ENCODE data around the gene SMARCD1.
A peak's percentile ranks its signal among the peaks of the same experiment; 100 is the strongest.

SMARCD1 gene

DNA sequence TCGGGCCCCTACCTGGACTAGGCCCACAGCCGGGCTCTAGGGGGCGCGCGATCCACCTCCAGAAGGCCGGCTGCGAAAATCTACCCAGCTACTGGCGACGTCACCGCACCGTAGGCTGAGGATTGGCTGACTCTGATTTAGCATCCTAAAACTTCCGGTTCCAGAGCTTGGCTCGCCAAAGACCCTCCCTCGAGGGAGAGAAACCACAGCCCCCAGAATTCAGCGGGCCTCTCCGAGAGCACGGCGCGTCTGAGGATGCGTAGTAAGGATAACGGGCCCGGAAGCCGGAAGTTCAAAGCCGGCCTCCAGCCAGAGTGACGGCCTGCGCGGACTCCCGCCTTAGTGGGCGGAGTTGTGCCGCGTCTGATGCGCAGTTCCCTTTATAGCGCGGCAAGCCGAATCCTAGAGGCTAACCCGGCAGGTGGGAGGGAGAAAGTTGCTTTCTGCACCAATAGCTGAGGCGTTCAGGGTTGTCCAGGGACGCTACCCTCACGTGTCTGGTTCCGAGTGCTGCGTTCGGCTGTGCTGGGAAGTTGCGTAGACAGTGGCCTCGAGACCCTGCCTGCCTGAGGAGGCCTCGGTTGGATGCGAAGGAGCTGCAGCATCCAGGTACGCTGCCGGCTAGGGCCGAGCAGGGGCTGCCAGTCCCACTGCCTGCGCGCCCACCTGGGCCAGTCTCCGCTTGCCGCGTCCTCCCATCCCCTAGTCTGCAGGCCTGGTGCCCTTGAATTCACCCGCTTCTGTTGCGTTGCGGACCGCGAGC lies 26.7 kb downstream of the SMARCD1 start, which contains the start of gene COX14:
Gene COX14, plus strand, starts transcription at position 544 of the 763 bp plus-strand sequence. CDS start 7,808 bp downstream, outside the sequence.
- Histone ChIP-seq H3K36me3 (ENCODE audit: insufficient read depth, insufficient read length, low read length) (peaks cover 12% of the 10 kb centered on the region), H3K9ac (ENCODE audit: insufficient read length, low read depth) (peak within 1 kb of the TSS; percentile 93), H3K4me3 (ENCODE audit: insufficient read length, low read depth) (peak within 1 kb of the TSS; percentile 98), H3K9me3 (ENCODE audit: insufficient read depth, low read length) (no peaks in the 10 kb centered on the region), H3K27me3 (ENCODE audit: insufficient read depth, insufficient read length) (no peaks in the 10 kb centered on the region), H3K4me1 (ENCODE audit: insufficient read depth, insufficient read length) (peaks cover 22% of the 10 kb centered on the region)
- peak; percentile 99 for DNase-seq (ENCODE audit: low read depth, low spot score)
- TF ChIP-seq YY1 (IDR thresholded peaks at IDR 0.05; ENCODE audit: insufficient read depth, insufficient read length) (no peak), SUZ12 (IDR thresholded peaks at IDR 0.05; ENCODE audit: extremely low read depth, insufficient read depth, insufficient read length) (no peak), ZNF274 (IDR thresholded peaks at IDR 0.05; ENCODE audit: low read depth, low read length) (no peak)

DNA sequence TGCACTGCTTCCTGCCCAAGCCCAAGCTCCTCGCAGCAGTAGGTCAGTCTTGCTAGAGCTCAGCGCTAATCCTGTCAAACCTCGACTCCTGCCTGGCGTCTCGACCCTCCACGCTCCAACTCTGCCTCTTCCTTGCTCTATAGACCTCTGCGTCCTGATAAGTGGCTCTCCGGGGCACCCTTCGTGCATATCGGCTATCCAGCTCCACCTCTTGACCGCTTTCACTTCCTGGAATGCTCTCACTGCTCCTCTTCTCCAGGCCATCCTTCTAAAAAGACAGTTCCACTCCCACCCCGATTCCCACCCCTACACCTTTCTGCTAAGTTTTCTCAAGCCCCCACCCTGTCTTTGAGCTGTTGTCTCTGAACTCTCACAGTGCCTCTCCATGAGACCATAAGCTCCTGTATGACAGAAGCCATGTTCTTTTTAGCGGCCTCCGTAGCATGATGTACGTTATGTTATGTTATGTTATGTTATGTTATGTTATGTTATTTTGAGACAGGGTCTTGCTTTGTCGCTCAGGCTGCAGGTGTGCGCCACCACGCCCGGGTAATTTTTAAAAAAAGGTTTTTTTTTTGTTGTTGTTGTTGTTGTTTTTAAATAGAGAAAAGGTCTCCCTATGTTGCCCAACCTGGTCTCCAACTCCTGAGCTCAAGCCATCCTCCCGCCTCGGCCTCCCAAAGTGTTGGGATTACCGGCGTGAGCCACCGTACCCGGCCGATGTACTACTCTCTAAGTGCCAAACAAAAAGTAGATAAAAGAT lies 27.5 kb downstream of the SMARCD1 start:
- Histone ChIP-seq H3K9me3 (ENCODE audit: insufficient read depth, low read length) (no peaks in the 10 kb centered on the region), H3K4me3 (ENCODE audit: insufficient read length, low read depth) (peak overlapping the region; percentile 98), H3K36me3 (ENCODE audit: insufficient read depth, insufficient read length, low read length) (peaks cover 13% of the 10 kb centered on the region), H3K27me3 (ENCODE audit: insufficient read depth, insufficient read length) (no peaks in the 10 kb centered on the region), H3K4me1 (ENCODE audit: insufficient read depth, insufficient read length) (peaks cover 22% of the 10 kb centered on the region), H3K9ac (ENCODE audit: insufficient read length, low read depth) (peak overlapping the region; percentile 93)
- DNase-seq (ENCODE audit: low read depth, low spot score) = peak; percentile 46
- TF ChIP-seq SUZ12 (IDR thresholded peaks at IDR 0.05; ENCODE audit: extremely low read depth, insufficient read depth, insufficient read length) (no peak), YY1 (IDR thresholded peaks at IDR 0.05; ENCODE audit: insufficient read depth, insufficient read length) (no peak)

- H3K36me3 ChIP-seq (ENCODE audit: insufficient read depth, insufficient read length, low read length) = peaks cover 38% of the 10 kb centered on the region
- H3K4me1 ChIP-seq (ENCODE audit: insufficient read depth, insufficient read length) = no peaks in the 10 kb centered on the region
- no peak overlapping the region for H3K4me3 ChIP-seq (ENCODE audit: insufficient read length, low read depth)
- no peaks in the 10 kb centered on the region for H3K9me3 ChIP-seq (ENCODE audit: insufficient read depth, low read length)
- no peaks in the 10 kb centered on the region for H3K27me3 ChIP-seq (ENCODE audit: insufficient read depth, insufficient read length)
- TF ChIP-seq SUZ12 (IDR thresholded peaks at IDR 0.05; ENCODE audit: extremely low read depth, insufficient read depth, insufficient read length) (no peak), ZNF274 (IDR thresholded peaks at IDR 0.05; ENCODE audit: low read depth, low read length) (no peak), YY1 (IDR thresholded peaks at IDR 0.05; ENCODE audit: insufficient read depth, insufficient read length) (no peak)
- H3K9ac ChIP-seq (ENCODE audit: insufficient read length, low read depth) = no peak overlapping the region
- no peak for DNase-seq (ENCODE audit: low read depth, low spot score)
These were observed 32.0 kb downstream of the SMARCD1 start for GRCh38 chr12:50117057-50117622.

- TF ChIP-seq SUZ12 (IDR thresholded peaks at IDR 0.05; ENCODE audit: extremely low read depth, insufficient read depth, insufficient read length) = no peak
- TF ChIP-seq YY1 (IDR thresholded peaks at IDR 0.05; ENCODE audit: insufficient read depth, insufficient read length) = no peak
- TF ChIP-seq ZNF274 (IDR thresholded peaks at IDR 0.05; ENCODE audit: low read depth, low read length) = no peak
- H3K4me1 ChIP-seq (ENCODE audit: insufficient read depth, insufficient read length) = no peaks in the 10 kb centered on the region
- peaks cover 51% of the 10 kb centered on the region for H3K36me3 ChIP-seq (ENCODE audit: insufficient read depth, insufficient read length, low read length)
- H3K4me3 ChIP-seq (ENCODE audit: insufficient read length, low read depth) = no peak overlapping the region
- no peaks in the 10 kb centered on the region for H3K9me3 ChIP-seq (ENCODE audit: insufficient read depth, low read length)
- no peak for DNase-seq (ENCODE audit: low read depth, low spot score)
- no peak overlapping the region for H3K9ac ChIP-seq (ENCODE audit: insufficient read length, low read depth)
- no peaks in the 10 kb centered on the region for H3K27me3 ChIP-seq (ENCODE audit: insufficient read depth, insufficient read length)
These were observed 34.2 kb downstream of the SMARCD1 start for GRCh38 chr12:50119387-50119786.

GRCh38 chr12:50120521-50120920 lies 35.4 kb downstream of the SMARCD1 start:
- no peaks in the 10 kb centered on the region for H3K27me3 ChIP-seq (ENCODE audit: insufficient read depth, insufficient read length)
- no peak for DNase-seq (ENCODE audit: low read depth, low spot score)
- no peak overlapping the region for H3K4me3 ChIP-seq (ENCODE audit: insufficient read length, low read depth)
- no peak for TF ChIP-seq YY1 (IDR thresholded peaks at IDR 0.05; ENCODE audit: insufficient read depth, insufficient read length)
- peaks cover 49% of the 10 kb centered on the region for H3K36me3 ChIP-seq (ENCODE audit: insufficient read depth, insufficient read length, low read length)
- H3K9ac ChIP-seq (ENCODE audit: insufficient read length, low read depth) = no peak overlapping the region
- no peaks in the 10 kb centered on the region for H3K9me3 ChIP-seq (ENCODE audit: insufficient read depth, low read length)
- H3K4me1 ChIP-seq (ENCODE audit: insufficient read depth, insufficient read length) = no peaks in the 10 kb centered on the region

DNA sequence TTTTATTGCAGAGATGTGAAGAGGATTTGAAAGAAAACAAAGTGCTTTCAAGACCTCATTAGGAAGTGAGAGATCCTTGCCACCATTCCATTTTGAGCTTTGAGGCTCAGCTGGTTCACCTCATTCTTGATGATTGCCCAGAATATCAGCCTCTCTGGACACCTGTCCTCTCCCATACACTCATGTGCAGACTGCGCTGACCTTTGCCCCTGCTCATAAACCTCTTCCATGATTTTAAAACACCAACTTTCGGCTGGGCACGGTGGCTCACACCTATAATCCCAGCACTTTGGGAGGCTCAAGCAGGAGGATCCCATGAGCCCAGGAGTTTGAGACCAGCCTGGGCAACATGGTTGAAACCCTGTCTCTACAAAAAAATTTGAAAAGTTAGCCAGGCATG lies 35.8 kb downstream of the SMARCD1 start:
- Histone ChIP-seq H3K36me3 (ENCODE audit: insufficient read depth, insufficient read length, low read length) (peaks cover 44% of the 10 kb centered on the region), H3K4me3 (ENCODE audit: insufficient read length, low read depth) (no peak overlapping the region), H3K27me3 (ENCODE audit: insufficient read depth, insufficient read length) (no peaks in the 10 kb centered on the region), H3K9me3 (ENCODE audit: insufficient read depth, low read length) (no peaks in the 10 kb centered on the region), H3K4me1 (ENCODE audit: insufficient read depth, insufficient read length) (no peaks in the 10 kb centered on the region), H3K9ac (ENCODE audit: insufficient read length, low read depth) (no peak overlapping the region)
- no peak for TF ChIP-seq SUZ12 (IDR thresholded peaks at IDR 0.05; ENCODE audit: extremely low read depth, insufficient read depth, insufficient read length)
- no peak for DNase-seq (ENCODE audit: low read depth, low spot score)

DNA sequence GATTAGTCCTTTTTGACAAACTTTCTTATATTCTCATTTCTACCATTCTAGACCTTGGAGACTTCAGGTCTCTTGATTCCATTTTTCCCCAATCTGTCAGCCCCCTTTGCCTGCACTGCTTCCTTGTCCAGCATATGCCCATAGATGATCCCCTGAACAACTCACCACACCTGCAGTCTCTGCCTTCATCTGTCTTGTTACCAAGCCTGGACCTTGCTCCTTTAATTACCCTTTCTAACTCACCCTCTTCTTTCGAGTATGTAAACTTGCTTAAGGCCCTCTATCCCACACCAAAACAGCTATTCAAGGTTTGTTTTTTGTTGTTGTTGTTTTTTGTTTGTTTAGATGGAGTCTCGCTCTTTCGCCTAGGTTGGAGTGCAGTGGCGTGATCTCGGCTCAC lies 36.5 kb downstream of the SMARCD1 start:
- H3K9ac ChIP-seq (ENCODE audit: insufficient read length, low read depth) = no peak overlapping the region
- H3K9me3 ChIP-seq (ENCODE audit: insufficient read depth, low read length) = no peaks in the 10 kb centered on the region
- H3K36me3 ChIP-seq (ENCODE audit: insufficient read depth, insufficient read length, low read length) = peaks cover 42% of the 10 kb centered on the region
- H3K4me3 ChIP-seq (ENCODE audit: insufficient read length, low read depth) = no peak overlapping the region
- H3K27me3 ChIP-seq (ENCODE audit: insufficient read depth, insufficient read length) = no peaks in the 10 kb centered on the region
- no peak for DNase-seq (ENCODE audit: low read depth, low spot score)
- no peaks in the 10 kb centered on the region for H3K4me1 ChIP-seq (ENCODE audit: insufficient read depth, insufficient read length)
- no peak for TF ChIP-seq ZNF274 (IDR thresholded peaks at IDR 0.05; ENCODE audit: low read depth, low read length)
- no peak for TF ChIP-seq YY1 (IDR thresholded peaks at IDR 0.05; ENCODE audit: insufficient read depth, insufficient read length)
- no peak for TF ChIP-seq SUZ12 (IDR thresholded peaks at IDR 0.05; ENCODE audit: extremely low read depth, insufficient read depth, insufficient read length)
